ENCODE measurements around the gene RDH13. TPM values are rescaled to one million over a fixed set of nuclear protein-coding genes. Genes with fewer than 3 reads are reported as not detected.
"Not testable (repeated sequence)": the region's sequence is repeated elsewhere in the genome, so short reads cannot be mapped to it uniquely, and the experiment has no call there.

The RDH13 gene
- total RNA-seq, 1 donor from 2014 or later = 9.0 TPM

GRCh38 chr19:55013596-55013995, 49.4 kb downstream of the RDH13 start:
- no peak overlapping the region for H2AFZ ChIP-seq (replicated peaks)
- H3K9me3 ChIP-seq (ENCODE audit: low read depth) = no peaks in the 10 kb centered on the region
- H3K27me3 ChIP-seq = peaks cover 21% of the 10 kb centered on the region
- no peaks in the 10 kb centered on the region for H3K36me3 ChIP-seq
- Mint-ChIP-seq H3K4me3 (no peak overlapping the region), H3K9me3 (peaks cover 3% of the 10 kb centered on the region), H3K27me3 (ENCODE audit: insufficient read depth, low read depth) (peaks cover 6% of the 10 kb centered on the region), H3K36me3 (no peaks in the 10 kb centered on the region), H3K4me1 (no peaks in the 10 kb centered on the region), H3K27ac (no peak overlapping the region)
- peaks cover 11% of the 10 kb centered on the region for H3K79me2 ChIP-seq (ENCODE audit: low read depth)
- no peak for TF ChIP-seq CTCF (IDR thresholded peaks at IDR 0.05)
- no peak for TF ChIP-seq EZH2 (IDR thresholded peaks at IDR 0.05)
- TF ChIP-seq EZH2phosphoT487 (IDR thresholded peaks at IDR 0.05) = no peak
- no peak overlapping the region for H3K27ac ChIP-seq
- H3K9ac ChIP-seq = no peak overlapping the region
- H3K4me2 ChIP-seq = no peak overlapping the region
- peaks cover 9% of the 10 kb centered on the region for H3K4me1 ChIP-seq
- H4K20me1 ChIP-seq (ENCODE audit: low read depth) = no peaks in the 10 kb centered on the region
- no peak overlapping the region for H3K4me3 ChIP-seq
- no peak for DNase-seq (ENCODE audit: low spot score)
- no peaks in the 10 kb centered on the region for H3F3A ChIP-seq (ENCODE audit: low read depth)

- no peak overlapping the region for H2AFZ ChIP-seq (replicated peaks)
- TF ChIP-seq EZH2phosphoT487 (IDR thresholded peaks at IDR 0.05) = no peak
- TF ChIP-seq EZH2 (IDR thresholded peaks at IDR 0.05) = no peak
- TF ChIP-seq CTCF (IDR thresholded peaks at IDR 0.05) = no peak
- H3K4me1 ChIP-seq = peaks cover 18% of the 10 kb centered on the region
- Mint-ChIP-seq H3K36me3 (no peaks in the 10 kb centered on the region), H3K27me3 (ENCODE audit: insufficient read depth, low read depth) (peaks cover 9% of the 10 kb centered on the region), H3K4me1 (peaks cover 7% of the 10 kb centered on the region), H3K27ac (no peak overlapping the region), H3K4me3 (no peak overlapping the region), H3K9me3 (peaks cover under 1% of the 10 kb centered on the region)
- H3K27me3 ChIP-seq = peaks cover 21% of the 10 kb centered on the region
- no peaks in the 10 kb centered on the region for H3K36me3 ChIP-seq
- no peak overlapping the region for H3K4me3 ChIP-seq
- peaks cover 3% of the 10 kb centered on the region for H3F3A ChIP-seq (ENCODE audit: low read depth)
- H3K4me2 ChIP-seq = peak overlapping the region; percentile 35
- H3K9me3 ChIP-seq (ENCODE audit: low read depth) = no peaks in the 10 kb centered on the region
- H4K20me1 ChIP-seq (ENCODE audit: low read depth) = no peaks in the 10 kb centered on the region
- no peak overlapping the region for H3K9ac ChIP-seq
- no peak for DNase-seq (ENCODE audit: low spot score)
- no peak overlapping the region for H3K27ac ChIP-seq
- peaks cover 20% of the 10 kb centered on the region for H3K79me2 ChIP-seq (ENCODE audit: low read depth)
Measured at GRCh38 chr19:55012306-55012705, 50.6 kb downstream of the RDH13 start.

- peaks cover 11% of the 10 kb centered on the region for H3K27me3 Mint-ChIP-seq (ENCODE audit: insufficient read depth, low read depth)
- not testable (repeated sequence) for H3K36me3 ChIP-seq; H3K9me3 ChIP-seq (ENCODE audit: low read depth); H3K36me3 Mint-ChIP-seq; H3K27ac ChIP-seq; H4K20me1 ChIP-seq (ENCODE audit: low read depth); H3K9ac ChIP-seq; H3K4me3 ChIP-seq; H3K27ac Mint-ChIP-seq; H3K9me3 Mint-ChIP-seq; H2AFZ ChIP-seq (replicated peaks); H3K4me3 Mint-ChIP-seq; H3K4me2 ChIP-seq; DNase-seq (ENCODE audit: low spot score)
- Histone ChIP-seq H3K79me2 (ENCODE audit: low read depth) (peaks cover 22% of the 10 kb centered on the region), H3F3A (ENCODE audit: low read depth) (peaks cover 21% of the 10 kb centered on the region), H3K27me3 (peaks cover 21% of the 10 kb centered on the region), H3K4me1 (peaks cover 22% of the 10 kb centered on the region)
- peaks cover 16% of the 10 kb centered on the region for H3K4me1 Mint-ChIP-seq
Measured at GRCh38 chr19:55010561-55010960, 52.4 kb downstream of the RDH13 start.

DNA sequence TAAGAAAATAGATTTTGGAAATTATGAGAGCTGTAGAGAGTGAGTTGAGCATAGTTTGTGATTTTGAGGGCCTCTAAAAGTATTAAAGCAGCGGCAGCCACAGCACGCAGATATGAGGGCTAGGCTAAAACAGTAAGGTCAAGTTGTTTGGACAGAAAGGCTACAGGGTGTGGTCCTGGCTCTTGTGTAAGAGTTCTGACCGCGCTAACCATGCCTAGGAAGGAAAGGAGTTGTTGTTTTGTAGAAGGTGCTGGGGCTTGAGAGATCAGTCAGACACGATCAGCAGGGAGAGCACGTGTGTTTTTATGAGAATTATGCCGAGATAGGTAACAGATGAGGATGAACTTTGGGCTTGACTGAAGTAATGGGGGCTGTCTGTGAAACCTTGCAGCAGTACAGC, 54.2 kb downstream of the RDH13 start:
- not testable (repeated sequence) for H2AFZ ChIP-seq (replicated peaks); H3K27ac Mint-ChIP-seq; H3K36me3 Mint-ChIP-seq; H3K4me3 Mint-ChIP-seq; H4K20me1 ChIP-seq (ENCODE audit: low read depth); H3K36me3 ChIP-seq; H3K9me3 ChIP-seq (ENCODE audit: low read depth); H3K4me3 ChIP-seq; H3K27ac ChIP-seq; DNase-seq (ENCODE audit: low spot score); H3K9ac ChIP-seq
- peaks cover 38% of the 10 kb centered on the region for H3K27me3 ChIP-seq
- H3K4me1 ChIP-seq = peaks cover 17% of the 10 kb centered on the region
- Mint-ChIP-seq H3K9me3 (peaks cover 11% of the 10 kb centered on the region), H3K27me3 (ENCODE audit: insufficient read depth, low read depth) (peaks cover 11% of the 10 kb centered on the region), H3K4me1 (peaks cover 16% of the 10 kb centered on the region)
- peaks cover 26% of the 10 kb centered on the region for H3F3A ChIP-seq (ENCODE audit: low read depth)
- H3K79me2 ChIP-seq (ENCODE audit: low read depth) = peaks cover 13% of the 10 kb centered on the region
- H3K4me2 ChIP-seq = peak overlapping the region; percentile 38

- not testable (repeated sequence) for H3K36me3 Mint-ChIP-seq
- peaks cover 10% of the 10 kb centered on the region for H3K79me2 ChIP-seq (ENCODE audit: low read depth)
- peaks cover 11% of the 10 kb centered on the region for H3K9me3 Mint-ChIP-seq
Measured at GRCh38 chr19:55008189-55008588, 54.8 kb downstream of the RDH13 start.

GRCh38 chr19:55007537-55007936, 55.4 kb downstream of the RDH13 start:
- H4K20me1 ChIP-seq (ENCODE audit: low read depth); H2AFZ ChIP-seq (replicated peaks); DNase-seq (ENCODE audit: low spot score); H3K9me3 ChIP-seq (ENCODE audit: low read depth); H3K27ac ChIP-seq; H3K9ac ChIP-seq; H3K36me3 ChIP-seq; H3K36me3 Mint-ChIP-seq; H3K27ac Mint-ChIP-seq: not testable (repeated sequence)
- peak overlapping the region; percentile 65 for H3K4me3 ChIP-seq
- Mint-ChIP-seq H3K27me3 (ENCODE audit: insufficient read depth, low read depth) (peaks cover 11% of the 10 kb centered on the region), H3K4me1 (peaks cover 16% of the 10 kb centered on the region), H3K9me3 (peaks cover 11% of the 10 kb centered on the region), H3K4me3 (peak overlapping the region; percentile 76)
- H3K4me2 ChIP-seq = peak overlapping the region; percentile 81
- peaks cover 10% of the 10 kb centered on the region for H3K79me2 ChIP-seq (ENCODE audit: low read depth)
- H3F3A ChIP-seq (ENCODE audit: low read depth) = peaks cover 30% of the 10 kb centered on the region
- H3K4me1 ChIP-seq = peaks cover 17% of the 10 kb centered on the region
- H3K27me3 ChIP-seq = peaks cover 43% of the 10 kb centered on the region

More at GRCh38 chr19:55008189-55008588, 54.8 kb downstream of the RDH13 start:
- H3K4me3 Mint-ChIP-seq = peak overlapping the region; percentile 41
- H4K20me1 ChIP-seq (ENCODE audit: low read depth); H3K9me3 ChIP-seq (ENCODE audit: low read depth); H3K27ac ChIP-seq; H3K27ac Mint-ChIP-seq; DNase-seq (ENCODE audit: low spot score); H3K36me3 ChIP-seq; H2AFZ ChIP-seq (replicated peaks); H3K9ac ChIP-seq: not testable (repeated sequence)
- H3F3A ChIP-seq (ENCODE audit: low read depth) = peaks cover 30% of the 10 kb centered on the region
- peak overlapping the region; percentile 65 for H3K4me3 ChIP-seq
- peaks cover 16% of the 10 kb centered on the region for H3K4me1 Mint-ChIP-seq
- peak overlapping the region; percentile 81 for H3K4me2 ChIP-seq
- H3K4me1 ChIP-seq = peaks cover 17% of the 10 kb centered on the region
- peaks cover 43% of the 10 kb centered on the region for H3K27me3 ChIP-seq
- H3K27me3 Mint-ChIP-seq (ENCODE audit: insufficient read depth, low read depth) = peaks cover 11% of the 10 kb centered on the region

Data from neural progenitor cell (in vitro differentiated cells).